DND-41 (cell line): ENCODE data around the gene CLIC2.

Source experiments
- ATAC-seq: fragments of 200-7000 bp; cut with Tn5 transposase; 3 replicates; pipeline ENCODE4 v1.9.1; 2021; ENCODE audit warnings: low read depth; ENCODE audit not compliant: insufficient read depth
- DNase-seq: peaks from one replicate; pipeline ENCODE4 v3.0.0-alpha.2; 2020
- H2AFZ ChIP-seq: 2 replicates; pipeline ENCODE4 v1.6.0; 2012; ENCODE audit warnings: low read depth, low read length
- H3K27ac ChIP-seq: 2 replicates; pipeline ENCODE4 v1.5.1; 2012; ENCODE audit warnings: low read length, inconsistent platforms
- H3K27me3 ChIP-seq: fragments of 200-600 bp; sonication (generic); 2 replicates; pipeline ENCODE4 v1.6.0; 2012; ENCODE audit warnings: low read length, mild to moderate bottlenecking, inconsistent platforms; ENCODE audit not compliant: insufficient read depth, poor library complexity
- H3K36me3 ChIP-seq: 2 replicates; pipeline ENCODE4 v1.5.1; 2012; ENCODE audit warnings: low read length, inconsistent platforms; ENCODE audit not compliant: insufficient read depth
- H3K4me1 ChIP-seq: 2 replicates; pipeline ENCODE4 v1.5.1; 2012; ENCODE audit warnings: mild to moderate bottlenecking, low read length; ENCODE audit not compliant: insufficient read depth
- H3K4me2 ChIP-seq: 2 replicates; pipeline ENCODE4 v1.6.0; 2012; ENCODE audit warnings: mild to moderate bottlenecking, moderate library complexity, low read length, inconsistent platforms; ENCODE audit not compliant: insufficient read depth
- H3K4me3 ChIP-seq, 2 experiments: fragments of 200-600 bp in 1 of 2; shearing (Covaris generic) in 1 of 2; 2 replicates each; pipeline ENCODE4 v1.5.1; 2012 to 2016; ENCODE audit warnings: inconsistent platforms in 2 of 2, low read length in 2 of 2, mild to moderate bottlenecking in 2 of 2, low read depth in 1 of 2, moderate library complexity in 1 of 2
- H3K79me2 ChIP-seq: 2 replicates; pipeline ENCODE4 v1.6.0; 2012; ENCODE audit warnings: low read length, inconsistent platforms; ENCODE audit not compliant: insufficient read depth
- H3K9ac ChIP-seq: 2 replicates; pipeline ENCODE4 v1.6.0; 2012; ENCODE audit warnings: low read depth, mild to moderate bottlenecking, inconsistent platforms, low read length, moderate library complexity
- H3K9me3 ChIP-seq: 2 replicates; pipeline ENCODE4 v1.5.1; 2012; ENCODE audit warnings: low read length, moderate library complexity, mild to moderate bottlenecking, inconsistent platforms; ENCODE audit not compliant: insufficient read depth, severe bottlenecking
- H4K20me1 ChIP-seq: 2 replicates; pipeline ENCODE4 v1.6.0; 2012; ENCODE audit warnings: low read length; ENCODE audit not compliant: insufficient read depth
- CTCF ChIP-seq: IDR thresholded peaks from 2 replicates; pipeline ENCODE4 v1.5.1; 2012; ENCODE audit warnings: borderline replicate concordance, low read length, moderate library complexity, mild to moderate bottlenecking; ENCODE audit not compliant: poor library complexity, severe bottlenecking; ENCODE audit errors: extremely low read depth
- EZH2 ChIP-seq: IDR thresholded peaks from 3 replicates; pipeline ENCODE4 v1.6.1; 2012; ENCODE audit warnings: borderline replicate concordance, low read depth, mild to moderate bottlenecking, moderate library complexity, low read length, inconsistent platforms; ENCODE audit not compliant: severe bottlenecking

Gene CLIC2

GRCh38 chrX:155329293-155329692 lies 5.1 kb downstream of the CLIC2 start:
- H3K4me2 ChIP-seq, result no peak overlapping the region
- no peak for ATAC-seq
- H4K20me1 ChIP-seq, result no peaks in the 10 kb centered on the region
- H3K36me3 ChIP-seq, result no peaks in the 10 kb centered on the region
- TF ChIP-seq CTCF (no peak), EZH2 (no peak)
- DNase-seq, result no peak
- H3K4me3 ChIP-seq, result no peak overlapping the region
- H3K27me3 ChIP-seq, result no peaks in the 10 kb centered on the region
- no peak overlapping the region for H2AFZ ChIP-seq
- H3K79me2 ChIP-seq, result no peaks in the 10 kb centered on the region
- H3K9me3 ChIP-seq, result no peaks in the 10 kb centered on the region
- H3K4me1 ChIP-seq, result peaks cover under 1% of the 10 kb centered on the region; the same call in 1 of the 2 replicates
- no peak overlapping the region for H3K9ac ChIP-seq
- H3K27ac ChIP-seq, result no peak overlapping the region

- TF ChIP-seq CTCF, result no peak
- no peak for TF ChIP-seq EZH2
- Histone ChIP-seq H4K20me1 (no peaks in the 10 kb centered on the region), H3K4me1 (no peaks in the 10 kb centered on the region), H3K9ac (no peak overlapping the region), H3K9me3 (no peaks in the 10 kb centered on the region), H3K36me3 (no peaks in the 10 kb centered on the region), H3K79me2 (no peaks in the 10 kb centered on the region), H3K4me2 (no peak overlapping the region), H3K27ac (no peak overlapping the region), H2AFZ (no peak overlapping the region), H3K4me3 (no peak overlapping the region), H3K27me3 (no peaks in the 10 kb centered on the region)
- DNase-seq (no peak), ATAC-seq (no peak)
These were observed 7.8 kb downstream of the CLIC2 start for GRCh38 chrX:155326610-155327009.

- DNase-seq, result no peak
- Histone ChIP-seq H3K4me3 (no peak overlapping the region), H3K27ac (no peak overlapping the region)
These were observed 20.2 kb downstream of the CLIC2 start for GRCh38 chrX:155314260-155314659.

More at GRCh38 chrX:155314260-155314659, 20.2 kb downstream of the CLIC2 start:
- H3K4me2 ChIP-seq, result no peak overlapping the region
- H3K9me3 ChIP-seq, result no peaks in the 10 kb centered on the region
- no peak for ATAC-seq
- no peaks in the 10 kb centered on the region for H3K79me2 ChIP-seq
- no peaks in the 10 kb centered on the region for H3K4me1 ChIP-seq
- H2AFZ ChIP-seq, result no peak overlapping the region
- H4K20me1 ChIP-seq, result no peaks in the 10 kb centered on the region
- no peaks in the 10 kb centered on the region for H3K36me3 ChIP-seq
- TF ChIP-seq EZH2 (no peak), CTCF (no peak)
- no peak overlapping the region for H3K9ac ChIP-seq
- H3K27me3 ChIP-seq, result no peaks in the 10 kb centered on the region
